Measurements from ENCODE around the gene PDE2A. TPM values are rescaled to one million over a fixed set of nuclear protein-coding genes. Genes with fewer than 3 reads are reported as not detected.

The PDE2A gene
- total RNA-seq, 1 donor from 2014 or later: 65.9 TPM

DNA sequence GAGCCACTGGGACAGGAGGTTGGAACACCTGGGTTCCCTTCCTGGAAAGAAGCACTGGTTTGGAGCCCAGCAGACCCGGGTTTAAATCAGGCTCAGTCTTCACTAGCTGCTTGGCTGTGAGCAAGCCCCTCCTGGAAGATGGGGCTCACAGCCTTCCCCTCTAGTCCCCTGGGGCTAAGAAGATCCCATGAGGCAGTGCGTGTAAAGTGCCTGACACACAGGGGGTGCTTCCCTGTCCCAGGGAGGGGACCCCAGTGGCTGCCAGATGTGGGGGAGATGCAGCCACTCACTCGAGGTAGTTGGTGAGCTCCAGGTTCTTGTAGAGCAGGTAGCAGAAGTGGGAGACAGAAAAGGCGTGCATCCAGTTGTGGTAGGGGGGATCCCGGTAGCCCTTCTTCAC, 93.2 kb downstream of the PDE2A start:
- Mint-ChIP-seq H3K9me3 (ENCODE audit: unreplicated experiment) (no peaks in the 10 kb centered on the region), H3K4me1 (ENCODE audit: unreplicated experiment) (peaks cover 10% of the 10 kb centered on the region), H3K27me3 (ENCODE audit: unreplicated experiment) (peaks cover 6% of the 10 kb centered on the region), H3K4me3 (ENCODE audit: unreplicated experiment) (no peak overlapping the region), H3K36me3 (ENCODE audit: low read depth, unreplicated experiment) (peaks cover 27% of the 10 kb centered on the region), H3K27ac (ENCODE audit: unreplicated experiment) (no peak overlapping the region)
- DNase-seq (ENCODE audit: low spot score): no peak
- TF ChIP-seq, protein P1, sequence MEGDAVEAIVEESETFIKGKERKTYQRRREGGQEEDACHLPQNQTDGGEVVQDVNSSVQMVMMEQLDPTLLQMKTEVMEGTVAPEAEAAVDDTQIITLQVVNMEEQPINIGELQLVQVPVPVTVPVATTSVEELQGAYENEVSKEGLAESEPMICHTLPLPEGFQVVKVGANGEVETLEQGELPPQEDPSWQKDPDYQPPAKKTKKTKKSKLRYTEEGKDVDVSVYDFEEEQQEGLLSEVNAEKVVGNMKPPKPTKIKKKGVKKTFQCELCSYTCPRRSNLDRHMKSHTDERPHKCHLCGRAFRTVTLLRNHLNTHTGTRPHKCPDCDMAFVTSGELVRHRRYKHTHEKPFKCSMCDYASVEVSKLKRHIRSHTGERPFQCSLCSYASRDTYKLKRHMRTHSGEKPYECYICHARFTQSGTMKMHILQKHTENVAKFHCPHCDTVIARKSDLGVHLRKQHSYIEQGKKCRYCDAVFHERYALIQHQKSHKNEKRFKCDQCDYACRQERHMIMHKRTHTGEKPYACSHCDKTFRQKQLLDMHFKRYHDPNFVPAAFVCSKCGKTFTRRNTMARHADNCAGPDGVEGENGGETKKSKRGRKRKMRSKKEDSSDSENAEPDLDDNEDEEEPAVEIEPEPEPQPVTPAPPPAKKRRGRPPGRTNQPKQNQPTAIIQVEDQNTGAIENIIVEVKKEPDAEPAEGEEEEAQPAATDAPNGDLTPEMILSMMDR (IDR thresholded peaks at IDR 0.05; ENCODE audit: unreplicated experiment): no peak

DNA sequence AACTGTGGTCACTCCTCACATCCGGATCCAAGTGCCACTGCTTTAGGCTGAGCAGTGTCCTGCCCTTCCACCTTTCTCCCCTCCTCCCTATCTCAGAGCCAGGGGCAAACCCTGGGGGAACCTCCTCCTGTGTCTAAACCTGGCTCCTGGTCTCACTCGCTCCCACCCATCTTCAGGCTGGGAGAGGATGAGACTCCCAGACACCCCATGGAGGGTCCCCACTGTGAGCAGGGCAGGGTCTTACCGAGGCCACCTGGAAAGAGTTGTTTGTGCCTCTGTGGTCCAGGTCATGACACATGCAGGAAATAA, 93.6 kb downstream of the PDE2A start:
- Mint-ChIP-seq H3K27me3 (ENCODE audit: unreplicated experiment) (peaks cover 6% of the 10 kb centered on the region), H3K36me3 (ENCODE audit: low read depth, unreplicated experiment) (peaks cover 27% of the 10 kb centered on the region), H3K4me1 (ENCODE audit: unreplicated experiment) (peaks cover 10% of the 10 kb centered on the region), H3K9me3 (ENCODE audit: unreplicated experiment) (no peaks in the 10 kb centered on the region), H3K4me3 (ENCODE audit: unreplicated experiment) (peak overlapping the region; percentile 19), H3K27ac (ENCODE audit: unreplicated experiment) (no peak overlapping the region)
- DNase-seq (ENCODE audit: low spot score): no peak
- TF ChIP-seq, protein P1 (IDR thresholded peaks at IDR 0.05; ENCODE audit: unreplicated experiment): no peak

DNA sequence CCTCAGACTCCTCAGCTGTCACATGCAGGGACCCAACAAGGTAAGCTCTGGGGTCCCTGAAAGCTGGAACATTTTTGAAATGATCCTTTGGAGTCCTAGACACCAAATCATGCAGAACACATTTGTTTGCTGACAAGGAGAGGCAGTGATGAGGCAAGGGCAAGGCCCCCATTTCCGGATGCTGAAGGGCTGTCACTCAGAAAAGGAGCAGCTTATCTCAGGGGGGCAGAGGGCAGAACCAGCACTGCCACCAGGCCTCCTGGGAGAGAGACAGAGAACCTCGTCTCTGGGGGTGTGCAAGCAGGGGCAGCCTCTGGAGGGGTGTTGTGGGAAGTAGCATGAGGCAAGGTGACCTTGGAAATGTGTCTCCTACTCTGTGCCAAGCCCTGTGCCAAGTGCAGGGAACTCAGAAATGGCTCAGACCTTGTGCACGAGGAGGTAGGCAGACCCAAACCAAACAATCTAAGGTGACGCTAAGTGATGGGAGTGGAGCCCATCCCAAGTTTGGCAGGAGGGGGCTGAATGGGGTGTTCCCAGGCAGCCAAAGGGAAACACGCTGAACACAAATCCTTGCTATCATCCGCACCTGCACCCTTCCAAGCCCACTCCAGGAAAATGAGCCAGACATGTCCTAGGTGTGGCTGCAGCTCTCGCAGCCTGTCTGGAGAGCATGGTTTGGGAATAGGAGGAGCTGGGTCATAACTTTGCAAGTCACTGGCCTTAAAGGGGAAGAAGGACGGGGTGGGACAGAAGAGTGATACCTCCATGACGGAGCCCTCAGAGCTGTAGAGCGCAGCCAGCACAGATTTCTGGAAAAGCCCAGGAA, 94.2 kb downstream of the PDE2A start:
- Mint-ChIP-seq H3K36me3 (ENCODE audit: low read depth, unreplicated experiment) (peaks cover 27% of the 10 kb centered on the region), H3K9me3 (ENCODE audit: unreplicated experiment) (no peaks in the 10 kb centered on the region), H3K27me3 (ENCODE audit: unreplicated experiment) (peaks cover 6% of the 10 kb centered on the region), H3K27ac (ENCODE audit: unreplicated experiment) (no peak overlapping the region), H3K4me1 (ENCODE audit: unreplicated experiment) (peaks cover 10% of the 10 kb centered on the region), H3K4me3 (ENCODE audit: unreplicated experiment) (no peak overlapping the region)
- DNase-seq (ENCODE audit: low spot score): no peak
- TF ChIP-seq, protein P1 (IDR thresholded peaks at IDR 0.05; ENCODE audit: unreplicated experiment): no peak

DNA sequence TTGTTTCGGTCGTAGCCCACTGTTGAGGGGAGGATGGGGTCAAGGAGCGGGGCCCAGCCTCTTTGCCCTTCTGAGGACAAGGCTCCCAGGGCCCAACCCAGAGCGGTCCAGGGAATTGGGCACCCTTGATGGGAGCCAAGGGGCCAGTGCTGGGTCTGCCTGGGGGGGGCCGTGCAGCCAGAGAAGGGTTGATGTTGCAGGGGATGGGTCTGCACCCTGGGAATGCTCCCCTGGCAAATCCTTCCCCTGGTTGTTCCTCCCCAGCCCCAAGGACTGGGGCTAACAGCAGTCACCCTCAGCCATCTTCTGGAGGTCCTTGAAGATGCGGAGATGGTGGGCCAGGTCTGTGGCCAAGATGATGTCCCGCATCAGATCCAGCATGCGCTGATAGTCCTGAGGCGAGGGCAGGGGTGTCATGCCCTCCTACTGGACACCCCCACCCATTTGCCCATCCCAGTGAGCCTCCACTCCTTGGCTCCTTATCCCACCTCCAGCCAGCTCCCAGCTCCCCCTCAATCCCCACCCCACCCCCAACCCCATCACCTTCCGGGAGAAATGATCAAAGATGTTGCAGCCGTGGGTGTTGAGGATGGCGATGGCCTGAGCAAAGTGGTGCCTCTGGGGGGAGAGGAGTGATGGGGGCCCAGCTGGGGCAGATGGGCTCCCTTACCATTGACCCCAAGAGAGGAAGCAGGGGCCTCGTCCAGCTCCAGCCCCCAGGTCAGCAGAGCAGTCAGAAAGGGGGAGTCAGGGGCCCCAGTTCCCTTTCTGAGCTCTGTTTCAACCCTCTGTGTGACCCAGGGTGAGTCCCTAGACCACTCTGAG, 95.0 kb downstream of the PDE2A start:
- H3K4me1 Mint-ChIP-seq (ENCODE audit: unreplicated experiment): peaks cover 13% of the 10 kb centered on the region
- no peak for DNase-seq (ENCODE audit: low spot score)
- H3K27ac Mint-ChIP-seq (ENCODE audit: unreplicated experiment): no peak overlapping the region
- H3K4me3 Mint-ChIP-seq (ENCODE audit: unreplicated experiment): no peak overlapping the region
- H3K9me3 Mint-ChIP-seq (ENCODE audit: unreplicated experiment): no peaks in the 10 kb centered on the region
- H3K27me3 Mint-ChIP-seq (ENCODE audit: unreplicated experiment): peaks cover 6% of the 10 kb centered on the region
- H3K36me3 Mint-ChIP-seq (ENCODE audit: low read depth, unreplicated experiment): peaks cover 27% of the 10 kb centered on the region
- TF ChIP-seq, protein P1 (IDR thresholded peaks at IDR 0.05; ENCODE audit: unreplicated experiment): no peak

- H3K27me3 Mint-ChIP-seq (ENCODE audit: unreplicated experiment): peaks cover 6% of the 10 kb centered on the region
- H3K4me3 Mint-ChIP-seq (ENCODE audit: unreplicated experiment): no peak overlapping the region
- no peaks in the 10 kb centered on the region for H3K9me3 Mint-ChIP-seq (ENCODE audit: unreplicated experiment)
- no peak for DNase-seq (ENCODE audit: low spot score)
- TF ChIP-seq, protein P1 (IDR thresholded peaks at IDR 0.05; ENCODE audit: unreplicated experiment): no peak
- no peak overlapping the region for H3K27ac Mint-ChIP-seq (ENCODE audit: unreplicated experiment)
- H3K36me3 Mint-ChIP-seq (ENCODE audit: low read depth, unreplicated experiment): peaks cover 23% of the 10 kb centered on the region
- H3K4me1 Mint-ChIP-seq (ENCODE audit: unreplicated experiment): peaks cover 11% of the 10 kb centered on the region
Observed at GRCh38 chr11:72578566-72578965, 95.7 kb downstream of the PDE2A start.
